K562 (cell line): ENCODE data around the gene TPD52L1. TPM values are rescaled to one million over a fixed set of nuclear protein-coding genes. Genes with fewer than 3 reads are reported as not detected.

ENCODE experiments used
- ARID2 ChIP-seq: fragments of 450-650 bp; IDR thresholded peaks from 2 replicates; pipeline ENCODE4 v1.6.1; 2017; ENCODE audit warnings: antibody characterized with exemption, mild to moderate bottlenecking
- ATF1 ChIP-seq, 2 experiments: fragments of 450-650 bp in 1 of 2; IDR thresholded peaks; 2 replicates each; pipeline ENCODE4 v1.6.1; 2016; ENCODE audit warnings: missing compliant biosample characterization in 1 of 2, missing genetic modification characterization in 1 of 2
- CBFA2T3 ChIP-seq: fragments of 450-650 bp; IDR thresholded peaks from 2 replicates; pipeline ENCODE4 v1.6.1; 2017
- ESRRA ChIP-seq: fragments of 450-650 bp; IDR thresholded peaks from 2 replicates; pipeline ENCODE4 v1.6.1; 2014; ENCODE audit warnings: low read depth, mild to moderate bottlenecking, moderate library complexity, borderline replicate concordance
- HCFC1 ChIP-seq: IDR thresholded peaks from 2 replicates; pipeline ENCODE4 v1.6.1; 2012; ENCODE audit warnings: low read depth, low read length, improper control_type of control experiment
- HOXB6 ChIP-seq: fragments of 250-450 bp; sonication (Bioruptor Pico); IDR thresholded peaks from 2 replicates; pipeline ENCODE4 v1.5.1; 2022; ENCODE audit warnings: mild to moderate bottlenecking, borderline replicate concordance
- KAT8 ChIP-seq: fragments of 450-650 bp; IDR thresholded peaks from 2 replicates; pipeline ENCODE4 v1.6.1; 2016; ENCODE audit warnings: low read depth, mild to moderate bottlenecking
- LCOR ChIP-seq: sonication (generic); formaldehyde crosslinking; IDR thresholded peaks from 2 replicates; pipeline ENCODE4 v1.8.0; 2022; ENCODE audit warnings: mild to moderate bottlenecking, missing genetic modification reagents
- MCM7 ChIP-seq, 2 experiments: fragments of 450-650 bp; IDR thresholded peaks; 2 replicates each; pipeline ENCODE4 v1.6.1; 2016 to 2018
- NFE2 ChIP-seq: IDR thresholded peaks from 2 replicates; pipeline ENCODE4 v1.6.1; 2014; ENCODE audit warnings: antibody characterized with exemption, low read depth
- PHF20 ChIP-seq: fragments of 450-650 bp; IDR thresholded peaks from 2 replicates; pipeline ENCODE4 v1.6.1; 2018; ENCODE audit not compliant: partially characterized antibody
- PTTG1 ChIP-seq: fragments of 450-650 bp; IDR thresholded peaks from 2 replicates; pipeline ENCODE4 v1.6.1; 2016; ENCODE audit warnings: low read depth, mild to moderate bottlenecking, missing genetic modification characterization, missing compliant biosample characterization
- RCOR1 ChIP-seq, 2 experiments: IDR thresholded peaks; 2 replicates each; pipeline ENCODE4 v1.6.1; 2012; ENCODE audit warnings: low read depth in 2 of 2, low read length in 2 of 2, borderline replicate concordance in 1 of 2, improper control_type of control experiment in 1 of 2
- TCF3 ChIP-seq: sonication (generic); formaldehyde crosslinking; IDR thresholded peaks from 2 replicates; pipeline ENCODE4 v1.4.0; 2020; ENCODE audit warnings: mild to moderate bottlenecking, missing genetic modification reagents
- THRAP3 ChIP-seq: fragments of 450-650 bp; IDR thresholded peaks from 2 replicates; pipeline ENCODE4 v1.6.1; 2016; ENCODE audit warnings: mild to moderate bottlenecking, inconsistent platforms, borderline replicate concordance
- U2AF2 ChIP-seq: fragments of 200-400 bp; formaldehyde crosslinking; optimal IDR thresholded peaks from 2 replicates; pipeline ENCODE3; 2017; ENCODE audit warnings: low read depth, mild to moderate bottlenecking, low read length
- ZBTB17 ChIP-seq: fragments of 450-650 bp; formaldehyde crosslinking; IDR thresholded peaks from 2 replicates; pipeline ENCODE4 v1.4.0; 2020; ENCODE audit warnings: mild to moderate bottlenecking
- ZBTB7A ChIP-seq: IDR thresholded peaks from 2 replicates; pipeline ENCODE4 v1.6.1; 2011; ENCODE audit warnings: low read depth, mild to moderate bottlenecking, low read length, moderate library complexity, borderline replicate concordance; ENCODE audit not compliant: control insufficient read depth
- ZC3H11A ChIP-seq: IDR thresholded peaks from 2 replicates; pipeline ENCODE4 v1.6.1; 2012; ENCODE audit warnings: low read depth, low read length, improper control_type of control experiment
- ZNF311 ChIP-seq: fragments of 250-450 bp; sonication (Bioruptor Pico); IDR thresholded peaks from 2 replicates; pipeline ENCODE4 v1.4.0; 2020; ENCODE audit warnings: mild to moderate bottlenecking, moderate library complexity
- polyA plus RNA-seq, 8 experiments: library from polyadenylated mRNA; depleted of rRNA in 4 of 8; stranded (reverse) in 5 of 8; unstranded in 3 of 8; fragments of >200 nt; fragmentation: Nextera tagmentation in 2 of 8; fragmentation: Illumina TruSeq in 1 of 8; extraction: Ambion mirVana in 2 of 8; extraction: Trizol in 1 of 8; gene quantifications; 2 replicates each; pipeline versions ENCODE4 v1.2.1 to v1.2.3, GENCODE V29; 2011 to 2014; ENCODE audit warnings: inconsistent platforms in 1 of 8, missing spikeins in 1 of 8
- total RNA-seq, 7 experiments: library from RNA; depleted of rRNA in 6 of 7; stranded (reverse); fragments of >200 nt in 6 of 7; fragmentation: Illumina TruSeq in 2 of 7; extraction: Trizol in 2 of 7; gene quantifications; 2 replicates each; pipeline versions ENCODE4 v1.2.1 to v1.2.3, GENCODE V29; 2011 to 2021; ENCODE audit warnings: low replicate concordance in 1 of 7
- TF ChIP-seq, protein P1 (sequence below): sonication (generic); formaldehyde crosslinking; IDR thresholded peaks from 2 replicates; pipeline ENCODE4 v1.8.0; 2022; ENCODE audit warnings: mild to moderate bottlenecking, missing genetic modification reagents
- TF ChIP-seq, protein P2 (sequence below): fragments of 250-450 bp; sonication (Bioruptor Pico); IDR thresholded peaks from 2 replicates; pipeline ENCODE4 v1.8.0; 2022; ENCODE audit warnings: inconsistent platforms
- TF ChIP-seq, protein P3 (sequence below): fragments of 450-650 bp; IDR thresholded peaks from 2 replicates; pipeline ENCODE4 v1.6.1; 2016; ENCODE audit warnings: antibody characterized with exemption

The TPD52L1 gene
- total and polyA plus RNA-seq, 9 of the 15 experiments (the other 6 are each of a cell fraction or from before 2014, with no cell fraction given): 12.9 to 149 (median 75.7) TPM

DNA sequence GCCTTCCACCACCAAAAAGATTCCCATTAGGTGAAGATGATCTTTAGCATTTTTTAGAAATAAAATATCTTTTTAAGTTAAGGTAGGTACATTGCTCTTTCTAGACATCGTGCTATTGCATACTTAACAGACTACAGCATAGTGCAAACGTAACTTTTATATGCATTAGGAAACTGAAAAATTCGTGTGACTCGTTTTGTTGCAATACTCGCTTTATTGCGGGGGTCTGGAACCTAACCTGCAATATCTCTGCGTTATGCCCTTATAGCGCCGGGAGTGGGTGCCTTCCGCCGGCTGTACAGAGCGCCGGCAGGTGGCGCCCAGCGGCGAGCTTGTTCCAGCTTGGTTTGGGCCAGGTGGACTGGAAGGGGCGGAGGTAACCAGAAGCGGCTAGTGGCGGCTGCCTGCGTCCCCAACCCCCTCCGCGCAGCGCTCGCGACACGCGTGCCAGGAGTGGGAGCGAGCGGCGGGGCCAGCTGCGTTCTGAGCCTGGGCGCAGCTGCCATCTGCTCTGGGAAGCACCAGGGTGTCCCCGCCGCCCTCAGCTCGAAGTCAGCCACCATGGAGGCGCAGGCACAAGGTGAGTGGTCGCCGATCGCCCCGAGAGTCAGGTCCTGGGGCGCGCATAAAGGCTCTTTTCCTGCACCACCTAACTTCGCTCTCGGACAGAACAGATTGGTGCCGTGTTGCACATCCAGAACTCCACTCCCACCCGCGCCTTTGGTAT, at the start of gene TPD52L1 (continued):
- TF ChIP-seq, protein P1, sequence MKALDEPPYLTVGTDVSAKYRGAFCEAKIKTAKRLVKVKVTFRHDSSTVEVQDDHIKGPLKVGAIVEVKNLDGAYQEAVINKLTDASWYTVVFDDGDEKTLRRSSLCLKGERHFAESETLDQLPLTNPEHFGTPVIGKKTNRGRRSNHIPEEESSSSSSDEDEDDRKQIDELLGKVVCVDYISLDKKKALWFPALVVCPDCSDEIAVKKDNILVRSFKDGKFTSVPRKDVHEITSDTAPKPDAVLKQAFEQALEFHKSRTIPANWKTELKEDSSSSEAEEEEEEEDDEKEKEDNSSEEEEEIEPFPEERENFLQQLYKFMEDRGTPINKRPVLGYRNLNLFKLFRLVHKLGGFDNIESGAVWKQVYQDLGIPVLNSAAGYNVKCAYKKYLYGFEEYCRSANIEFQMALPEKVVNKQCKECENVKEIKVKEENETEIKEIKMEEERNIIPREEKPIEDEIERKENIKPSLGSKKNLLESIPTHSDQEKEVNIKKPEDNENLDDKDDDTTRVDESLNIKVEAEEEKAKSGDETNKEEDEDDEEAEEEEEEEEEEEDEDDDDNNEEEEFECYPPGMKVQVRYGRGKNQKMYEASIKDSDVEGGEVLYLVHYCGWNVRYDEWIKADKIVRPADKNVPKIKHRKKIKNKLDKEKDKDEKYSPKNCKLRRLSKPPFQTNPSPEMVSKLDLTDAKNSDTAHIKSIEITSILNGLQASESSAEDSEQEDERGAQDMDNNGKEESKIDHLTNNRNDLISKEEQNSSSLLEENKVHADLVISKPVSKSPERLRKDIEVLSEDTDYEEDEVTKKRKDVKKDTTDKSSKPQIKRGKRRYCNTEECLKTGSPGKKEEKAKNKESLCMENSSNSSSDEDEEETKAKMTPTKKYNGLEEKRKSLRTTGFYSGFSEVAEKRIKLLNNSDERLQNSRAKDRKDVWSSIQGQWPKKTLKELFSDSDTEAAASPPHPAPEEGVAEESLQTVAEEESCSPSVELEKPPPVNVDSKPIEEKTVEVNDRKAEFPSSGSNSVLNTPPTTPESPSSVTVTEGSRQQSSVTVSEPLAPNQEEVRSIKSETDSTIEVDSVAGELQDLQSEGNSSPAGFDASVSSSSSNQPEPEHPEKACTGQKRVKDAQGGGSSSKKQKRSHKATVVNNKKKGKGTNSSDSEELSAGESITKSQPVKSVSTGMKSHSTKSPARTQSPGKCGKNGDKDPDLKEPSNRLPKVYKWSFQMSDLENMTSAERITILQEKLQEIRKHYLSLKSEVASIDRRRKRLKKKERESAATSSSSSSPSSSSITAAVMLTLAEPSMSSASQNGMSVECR (CRISPR knock-in tag): peak; percentile 72
- TF ChIP-seq ESRRA: peak; percentile 10; the same call in 1 of the 2 replicates
- TF ChIP-seq THRAP3: no peak
- TF ChIP-seq MCM7 (IDR thresholded peaks at IDR 0.05): no peak
- no peak for TF ChIP-seq ARID2
- TF ChIP-seq LCOR (CRISPR knock-in tag): peak; percentile 96
- no peak for TF ChIP-seq KAT8
- TF ChIP-seq RCOR1 (IDR thresholded peaks at IDR 0.05; ENCODE audit: borderline replicate concordance in 1 of 2, low read depth in 2 of 2, low read length in 2 of 2): peak in 1 of 2 experiments; percentile 53; a peak in 1 of 4 replicates
- TF ChIP-seq PTTG1: no peak
- TF ChIP-seq, protein P2, sequence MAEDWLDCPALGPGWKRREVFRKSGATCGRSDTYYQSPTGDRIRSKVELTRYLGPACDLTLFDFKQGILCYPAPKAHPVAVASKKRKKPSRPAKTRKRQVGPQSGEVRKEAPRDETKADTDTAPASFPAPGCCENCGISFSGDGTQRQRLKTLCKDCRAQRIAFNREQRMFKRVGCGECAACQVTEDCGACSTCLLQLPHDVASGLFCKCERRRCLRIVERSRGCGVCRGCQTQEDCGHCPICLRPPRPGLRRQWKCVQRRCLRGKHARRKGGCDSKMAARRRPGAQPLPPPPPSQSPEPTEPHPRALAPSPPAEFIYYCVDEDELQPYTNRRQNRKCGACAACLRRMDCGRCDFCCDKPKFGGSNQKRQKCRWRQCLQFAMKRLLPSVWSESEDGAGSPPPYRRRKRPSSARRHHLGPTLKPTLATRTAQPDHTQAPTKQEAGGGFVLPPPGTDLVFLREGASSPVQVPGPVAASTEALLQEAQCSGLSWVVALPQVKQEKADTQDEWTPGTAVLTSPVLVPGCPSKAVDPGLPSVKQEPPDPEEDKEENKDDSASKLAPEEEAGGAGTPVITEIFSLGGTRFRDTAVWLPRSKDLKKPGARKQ (CRISPR knock-in tag): no peak
- TF ChIP-seq, protein P3, sequence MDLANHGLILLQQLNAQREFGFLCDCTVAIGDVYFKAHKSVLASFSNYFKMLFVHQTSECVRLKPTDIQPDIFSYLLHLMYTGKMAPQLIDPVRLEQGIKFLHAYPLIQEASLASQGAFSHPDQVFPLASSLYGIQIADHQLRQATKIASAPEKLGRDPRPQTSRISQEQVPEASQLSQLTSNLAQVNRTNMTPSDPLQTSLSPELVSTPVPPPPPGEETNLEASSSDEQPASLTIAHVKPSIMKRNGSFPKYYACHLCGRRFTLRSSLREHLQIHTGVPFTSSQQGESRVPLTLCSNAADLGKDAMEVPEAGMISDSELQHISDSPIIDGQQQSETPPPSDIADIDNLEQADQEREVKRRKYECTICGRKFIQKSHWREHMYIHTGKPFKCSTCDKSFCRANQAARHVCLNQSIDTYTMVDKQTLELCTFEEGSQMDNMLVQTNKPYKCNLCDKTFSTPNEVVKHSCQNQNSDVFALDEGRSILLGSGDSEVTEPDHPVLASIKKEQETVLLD: 0 out of 2 replicates have a peak, but pooled peaks have one; percentile 54
- no peak for TF ChIP-seq PHF20
- peak; percentile 67; the same call in 1 of the 2 replicates for TF ChIP-seq ZBTB7A
- TF ChIP-seq ZNF311 (CRISPR knock-in tag): no peak
- TF ChIP-seq NFE2: no peak
- peak; percentile 45 for TF ChIP-seq TCF3 (CRISPR knock-in tag)
- no peak for TF ChIP-seq ATF1 (CRISPR knock-in tag; IDR thresholded peaks at IDR 0.05)
- TF ChIP-seq ATF1 (tag; IDR thresholded peaks at IDR 0.05): no peak; the same call in 1 of the 2 replicates
- TF ChIP-seq HOXB6 (CRISPR knock-in tag): no peak
- TF ChIP-seq ZBTB17 (CRISPR knock-in tag): 0 out of 2 replicates have a peak, but pooled peaks have one; percentile 38
- TF ChIP-seq HCFC1: no peak
- TF ChIP-seq U2AF2: no peak
- peak; percentile 48 for TF ChIP-seq CBFA2T3
- no peak for TF ChIP-seq ZC3H11A
